Neuronal stem cell (in vitro differentiated cells): Measurements from ENCODE around the gene LRRC46.

Source experiments
- DNase-seq: peaks from one replicate; pipeline ENCODE4 v3.0.0-alpha.2; 2013; ENCODE audit warnings: low spot score
- H2AFZ ChIP-seq: one replicate; pipeline ENCODE4 v1.6.1; 2013; ENCODE audit warnings: mild to moderate bottlenecking, low read length, inconsistent platforms
- H2AK5ac ChIP-seq: 2 replicates; pipeline ENCODE4 v1.6.1; 2013; ENCODE audit warnings: low read depth, mild to moderate bottlenecking, inconsistent platforms, low read length, moderate library complexity, mixed read lengths
- H2BK120ac ChIP-seq: 2 replicates; pipeline ENCODE4 v1.6.1; 2013; ENCODE audit warnings: low read depth, mild to moderate bottlenecking, inconsistent platforms, low read length, moderate library complexity, mixed read lengths
- H2BK12ac ChIP-seq: one replicate; pipeline ENCODE4 v1.6.1; 2013; ENCODE audit warnings: low read length, inconsistent platforms
- H2BK15ac ChIP-seq: 2 replicates; pipeline ENCODE4 v1.6.1; 2013; ENCODE audit warnings: mild to moderate bottlenecking, low read length, inconsistent platforms, mixed read lengths
- H2BK5ac ChIP-seq: one replicate; pipeline ENCODE4 v1.6.1; 2013; ENCODE audit warnings: inconsistent platforms, mild to moderate bottlenecking, low read length, moderate library complexity
- H3K14ac ChIP-seq: one replicate; pipeline ENCODE4 v1.6.1; 2013; ENCODE audit warnings: low read length, inconsistent platforms
- H3K18ac ChIP-seq: 2 replicates; pipeline ENCODE4 v1.6.1; 2013; ENCODE audit warnings: low read length, inconsistent platforms
- H3K23ac ChIP-seq: 2 replicates; pipeline ENCODE4 v1.6.1; 2013; ENCODE audit warnings: low read depth, mild to moderate bottlenecking, mixed read lengths, low read length, inconsistent platforms; ENCODE audit not compliant: poor library complexity
- H3K27ac ChIP-seq: replicated peaks from 3 replicates; pipeline ENCODE4 v1.5.1; 2013; ENCODE audit warnings: low read length, inconsistent platforms
- H3K27me3 ChIP-seq, 3 experiments: 2 replicates each; pipeline ENCODE4 v1.6.1; 2013; ENCODE audit warnings: low read length in 3 of 3, mild to moderate bottlenecking in 2 of 3, inconsistent platforms in 1 of 3, low read depth in 1 of 3, mixed read lengths in 1 of 3, moderate library complexity in 1 of 3; ENCODE audit not compliant: control insufficient read depth in 3 of 3, insufficient read depth in 3 of 3
- H3K36me3 ChIP-seq, 2 donors: replicated peaks in 1 of 2; 2 replicates each; pipeline ENCODE4 v1.6.1; 2013; ENCODE audit warnings: low read length in 2 of 2; ENCODE audit not compliant: control insufficient read depth in 2 of 2, insufficient read depth in 2 of 2
- H3K4ac ChIP-seq: 2 replicates; pipeline ENCODE4 v1.6.1; 2013; ENCODE audit warnings: inconsistent platforms, mild to moderate bottlenecking, low read length, moderate library complexity
- H3K4me1 ChIP-seq, 2 donors: 1 replicate in 1 of 2; 2 replicates in 1 of 2; pipeline ENCODE4 v1.6.1; 2013; ENCODE audit warnings: low read length in 2 of 2, low read depth in 1 of 2; ENCODE audit not compliant: control insufficient read depth in 2 of 2, insufficient read depth in 1 of 2
- H3K4me2 ChIP-seq: one replicate; pipeline ENCODE4 v1.6.1; 2013; ENCODE audit warnings: mild to moderate bottlenecking, low read length, inconsistent platforms; ENCODE audit not compliant: insufficient read depth, poor library complexity, severe bottlenecking
- H3K4me3 ChIP-seq, 2 donors: 2 replicates each; pipeline ENCODE4 v1.5.1; 2013; ENCODE audit warnings: low read length in 2 of 2, mild to moderate bottlenecking in 2 of 2, inconsistent platforms in 1 of 2, moderate library complexity in 1 of 2
- H3K79me1 ChIP-seq: one replicate; pipeline ENCODE4 v1.6.1; 2013; ENCODE audit warnings: low read depth, mild to moderate bottlenecking, inconsistent platforms, low read length, moderate library complexity
- H3K9ac ChIP-seq: one replicate; pipeline ENCODE4 v1.6.1; 2013; ENCODE audit warnings: mild to moderate bottlenecking, low read depth, low read length, inconsistent platforms; ENCODE audit not compliant: poor library complexity
- H3K9me3 ChIP-seq, 2 donors: replicated peaks in 1 of 2; 2 replicates each; pipeline versions ENCODE3 to v1.6.1; 2013; ENCODE audit warnings: low read length in 2 of 2, mild to moderate bottlenecking in 2 of 2, inconsistent platforms in 1 of 2, low read depth in 1 of 2, mixed read lengths in 1 of 2, moderate library complexity in 1 of 2; ENCODE audit not compliant: control insufficient read depth in 2 of 2, insufficient read depth in 1 of 2
- H4K8ac ChIP-seq: one replicate; pipeline ENCODE4 v1.6.1; 2013; ENCODE audit warnings: low read depth, mild to moderate bottlenecking, inconsistent platforms, low read length, moderate library complexity
- H4K91ac ChIP-seq: one replicate; pipeline ENCODE4 v1.6.1; 2013; ENCODE audit warnings: low read length, low read depth, mild to moderate bottlenecking, inconsistent platforms; ENCODE audit not compliant: poor library complexity
- WGBS, 2 donors: extraction: QIAGEN DNeasy Blood & Tissue Kit; methylation state at CpG; one replicate each; pipeline ENCODE4 v1.1.7; 2013; ENCODE audit warnings: missing lambda C conversion rate in 2 of 2, mixed read lengths in 1 of 2; ENCODE audit not compliant: insufficient read length in 2 of 2, insufficient replicate concordance in 1 of 2; ENCODE audit errors: extremely low coverage in 2 of 2; 5-methylcytosine and 5-hydroxymethylcytosine counted together

LRRC46 gene

DNA sequence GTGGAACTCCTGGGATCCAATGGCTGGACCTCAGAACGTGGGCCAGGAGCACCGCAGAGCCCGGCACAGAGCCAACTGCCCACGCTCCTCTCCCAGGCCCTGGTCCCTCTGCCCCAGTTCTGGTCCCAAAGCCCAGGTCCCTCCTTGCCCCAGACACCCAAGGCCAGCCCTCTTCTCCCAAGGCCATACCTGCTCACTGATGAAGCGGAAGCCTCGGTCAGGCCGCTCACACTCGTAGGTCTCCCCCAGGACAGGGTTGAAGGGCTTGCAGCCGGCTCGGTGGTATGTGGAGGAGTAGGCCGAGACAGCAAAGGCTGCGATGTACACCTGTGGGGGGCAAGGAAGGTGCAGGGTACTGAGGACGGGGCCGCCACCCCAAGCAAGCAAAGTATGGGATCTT, 18.4 kb upstream of the LRRC46 start:
- no peak overlapping the region for H3K27ac ChIP-seq
- H2BK15ac ChIP-seq: no peak overlapping the region
- H3K4me1 ChIP-seq: no peaks in the 10 kb centered on the region
- H2BK12ac ChIP-seq: peak overlapping the region; percentile 16
- H4K91ac ChIP-seq: no peak overlapping the region
- peak overlapping the region; percentile 28 for H2AK5ac ChIP-seq
- DNase-seq: no peak
- no peak overlapping the region for H4K8ac ChIP-seq
- no peak overlapping the region for H3K14ac ChIP-seq
- no peaks in the 10 kb centered on the region for H3K79me1 ChIP-seq
- no peak overlapping the region for H2BK120ac ChIP-seq
- no peak overlapping the region for H2AFZ ChIP-seq
- WGBS, 2 donors: no CpG with 5 or more reads among the region's 14 CpGs
- no peak overlapping the region for H3K4me2 ChIP-seq
- peaks cover 16 to 30% of the 10 kb centered on the region in 2 donors for H3K36me3 ChIP-seq
- H3K18ac ChIP-seq: no peak overlapping the region
- H3K9me3 ChIP-seq: no peaks in the 10 kb centered on the region
- no peak overlapping the region for H3K4ac ChIP-seq
- no peaks in the 10 kb centered on the region for H3K27me3 ChIP-seq
- H3K23ac ChIP-seq: no peak overlapping the region
- H2BK5ac ChIP-seq: peak overlapping the region; percentile 39
- H3K9ac ChIP-seq: no peak overlapping the region
- H3K4me3 ChIP-seq: no peak overlapping the region

DNA sequence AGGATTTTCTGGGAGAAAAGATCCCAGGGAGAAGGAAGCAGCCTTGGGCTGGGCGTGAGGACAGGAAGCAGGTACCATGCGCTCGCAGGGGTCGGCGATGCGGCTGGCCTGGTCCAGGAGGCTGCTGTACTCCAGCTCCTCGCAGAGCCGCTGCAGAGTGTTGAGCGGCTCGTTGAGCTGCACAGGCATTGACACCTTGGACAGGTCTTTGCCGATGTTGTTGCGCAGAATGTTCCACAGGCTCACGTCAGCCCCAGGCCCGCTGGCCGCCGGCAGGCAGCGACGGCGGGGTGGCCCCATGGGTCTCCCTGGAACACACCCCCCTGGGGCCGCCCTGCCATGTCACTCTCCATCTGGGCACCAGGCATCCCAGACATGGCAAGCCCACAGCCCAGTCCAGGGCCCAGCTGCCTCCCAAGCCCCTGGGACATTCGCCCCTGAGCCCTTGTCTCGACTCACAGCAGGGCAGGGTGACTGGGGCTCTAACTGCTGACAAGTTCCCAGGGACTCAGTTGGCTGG, 17.9 kb upstream of the LRRC46 start:
- no CpG with 5 or more reads among the region's 22 CpGs for WGBS, 2 donors

DNA sequence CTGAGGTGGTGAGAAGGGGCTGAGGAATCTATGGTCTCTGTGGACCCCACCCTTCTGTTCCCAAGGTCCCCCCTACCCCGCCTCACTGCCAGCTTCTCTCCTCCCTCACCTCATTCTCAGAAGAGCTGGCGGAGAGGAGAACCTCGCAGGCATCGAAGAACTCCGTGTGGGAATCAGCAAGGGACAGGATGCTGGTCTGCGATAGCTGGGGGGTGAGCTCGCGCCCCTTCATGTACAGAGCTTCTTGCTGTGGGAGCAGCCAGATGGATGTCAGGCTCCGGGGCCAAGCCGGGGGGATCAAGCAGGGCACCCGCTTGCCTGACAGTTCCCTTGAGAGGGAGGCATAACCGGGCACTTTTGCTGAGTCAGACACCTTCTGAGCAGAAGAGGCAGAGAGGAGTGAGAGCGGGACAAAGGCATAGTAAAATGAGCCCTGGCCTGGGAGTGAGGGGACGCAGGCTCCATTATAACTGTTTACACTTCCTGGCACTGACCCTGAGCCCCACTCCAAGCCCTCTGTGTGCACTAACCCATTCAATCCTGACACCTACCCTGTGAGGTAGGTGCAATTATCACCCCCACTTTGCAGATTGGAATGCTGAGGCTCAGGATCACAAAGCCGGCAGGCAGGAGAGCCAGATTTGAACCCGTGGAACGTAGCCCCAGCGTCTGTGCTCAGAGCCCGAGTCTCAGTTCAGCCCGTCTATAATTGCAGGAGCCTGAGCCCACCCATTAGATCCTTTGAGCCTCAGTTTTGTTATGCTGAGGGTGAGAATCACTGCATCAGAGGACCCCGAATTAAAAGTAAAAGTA, 16.2 kb upstream of the LRRC46 start:
- Histone ChIP-seq H3K4me3 (no peak overlapping the region), H2BK5ac (no peak overlapping the region), H3K4me2 (no peak overlapping the region), H3K23ac (no peak overlapping the region), H2AK5ac (no peak overlapping the region), H3K79me1 (no peaks in the 10 kb centered on the region), H3K9ac (no peak overlapping the region), H2BK15ac (no peak overlapping the region), H4K91ac (no peak overlapping the region), H3K9me3 (no peaks in the 10 kb centered on the region), H3K14ac (no peak overlapping the region), H3K27me3 (no peaks in the 10 kb centered on the region), H3K4me1 (no peaks in the 10 kb centered on the region), H2BK12ac (no peak overlapping the region), H2BK120ac (no peak overlapping the region), H4K8ac (no peak overlapping the region), H3K27ac (no peak overlapping the region), H3K18ac (no peak overlapping the region), H2AFZ (no peak overlapping the region), H3K4ac (no peak overlapping the region), H3K36me3 (peaks cover 7 to 8% of the 10 kb centered on the region in 2 donors)
- no CpG with 5 or more reads among the region's 21 CpGs for WGBS, 2 donors
- DNase-seq: no peak

More for the DNA sequence above, 17.9 kb upstream of the LRRC46 start:
- H3K4me2 ChIP-seq: peak overlapping the region; percentile 11
- no peak overlapping the region for H2AFZ ChIP-seq
- peak overlapping the region; percentile 20 for H3K23ac ChIP-seq
- no peak overlapping the region for H3K4ac ChIP-seq
- H4K8ac ChIP-seq: no peak overlapping the region
- H2BK15ac ChIP-seq: no peak overlapping the region
- peaks cover 12 to 25% of the 10 kb centered on the region in 2 donors for H3K36me3 ChIP-seq
- H2AK5ac ChIP-seq: no peak overlapping the region
- H3K79me1 ChIP-seq: no peaks in the 10 kb centered on the region
- H3K4me1 ChIP-seq: no peaks in the 10 kb centered on the region
- DNase-seq: no peak
- no peak overlapping the region for H3K18ac ChIP-seq
- H3K27me3 ChIP-seq: no peaks in the 10 kb centered on the region
- H2BK120ac ChIP-seq: no peak overlapping the region
- H3K27ac ChIP-seq: no peak overlapping the region
- H3K4me3 ChIP-seq: no peak overlapping the region
- H3K9me3 ChIP-seq: no peaks in the 10 kb centered on the region
- H3K14ac ChIP-seq: peak overlapping the region; percentile 17
- H2BK5ac ChIP-seq: peak overlapping the region; percentile 39
- H2BK12ac ChIP-seq: no peak overlapping the region
- peak overlapping the region; percentile 44 for H3K9ac ChIP-seq
- no peak overlapping the region for H4K91ac ChIP-seq

DNA sequence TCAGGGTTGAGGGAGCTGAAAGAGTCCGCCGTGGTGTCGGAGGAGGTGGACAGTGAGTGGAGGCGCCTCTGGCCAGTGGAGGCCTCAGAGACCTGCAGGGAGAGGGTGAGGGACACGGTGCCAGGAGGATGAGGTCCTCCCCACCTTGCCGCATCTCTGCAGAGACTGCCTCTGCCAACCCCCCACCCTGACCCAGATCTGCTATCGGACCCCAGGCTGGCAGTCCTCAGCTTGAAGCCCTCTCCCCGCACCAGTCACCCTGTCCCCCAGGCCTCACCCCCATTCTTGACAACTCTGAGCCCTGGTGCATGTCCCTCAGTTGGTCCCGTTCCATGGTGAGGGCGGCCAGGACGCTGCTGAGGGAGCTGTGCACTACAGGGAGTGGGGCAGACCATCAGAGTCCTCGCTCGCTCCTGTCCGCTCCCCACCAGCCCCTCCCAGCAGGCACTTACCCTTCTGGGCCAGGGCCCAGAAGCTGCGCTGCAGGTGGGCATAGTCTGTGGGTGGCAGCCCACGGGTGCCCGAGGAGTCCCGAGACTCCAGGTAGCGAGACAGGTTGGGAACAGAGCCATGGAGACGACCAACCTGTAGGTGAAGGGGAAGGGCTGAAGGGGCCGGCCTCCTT, 15.2 kb upstream of the LRRC46 start:
- Histone ChIP-seq H2AK5ac (no peak overlapping the region), H3K18ac (no peak overlapping the region), H2BK5ac (peak overlapping the region; percentile 39), H2BK120ac (no peak overlapping the region), H4K91ac (no peak overlapping the region), H2AFZ (no peak overlapping the region), H3K4me3 (peak overlapping the region in 1 of 2 donors; percentile 48), H3K79me1 (peaks cover 4% of the 10 kb centered on the region), H3K9ac (peak overlapping the region; percentile 70), H3K27ac (no peak overlapping the region), H3K23ac (no peak overlapping the region), H2BK12ac (no peak overlapping the region), H3K4ac (no peak overlapping the region), H3K4me2 (no peak overlapping the region), H3K14ac (no peak overlapping the region), H3K36me3 (peaks cover 7 to 8% of the 10 kb centered on the region in 2 donors), H3K27me3 (no peaks in the 10 kb centered on the region), H2BK15ac (no peak overlapping the region), H4K8ac (no peak overlapping the region), H3K9me3 (no peaks in the 10 kb centered on the region), H3K4me1 (peaks cover 4 to 5% of the 10 kb centered on the region in 2 donors)
- DNase-seq: no peak
- WGBS, 2 donors: no CpG with 5 or more reads among the region's 21 CpGs
